ENCODE results near the gene PFAS. TPM values are rescaled to one million over a fixed set of nuclear protein-coding genes. Genes with fewer than 3 reads are reported as not detected.

Gene PFAS
- total RNA-seq, 4 donors from 2014 or later = 6.2 to 19.0 (median 15.7) TPM

- DNase-seq (ENCODE audit: low spot score in 2 of 2) = no peak
- intact Hi-C loops (cut with DNase I; ENCODE audit: low total_unique reads) = no loop called here
- 97% methylated on average over 11 of the region's 11 CpGs for WGBS, 2 donors
- no peak for TF ChIP-seq POLR2A (IDR thresholded peaks at IDR 0.05)
- TF ChIP-seq CTCF (IDR thresholded peaks at IDR 0.05) = no peak
- no peak overlapping the region for H3K4me3 ChIP-seq (ENCODE audit: low read depth, poor library complexity, severe bottlenecking)
Measured at GRCh38 chr17:8254881-8255280, 5.8 kb downstream of the PFAS start.

GRCh38 chr17:8255499-8255898 lies 6.4 kb downstream of the PFAS start:
- no peak for DNase-seq (ENCODE audit: low spot score in 2 of 2)
- H3K4me3 ChIP-seq (ENCODE audit: low read depth, poor library complexity, severe bottlenecking) = no peak overlapping the region
- 90 to 96% methylated on average over 9 of the region's 9 CpGs for WGBS, 2 donors
- TF ChIP-seq POLR2A (IDR thresholded peaks at IDR 0.05) (no peak), CTCF (IDR thresholded peaks at IDR 0.05) (no peak)
- intact Hi-C loops (cut with DNase I; ENCODE audit: low total_unique reads) = no loop called here

- intact Hi-C loops (cut with DNase I; ENCODE audit: low total_unique reads) = no loop called here
- 95 to 97% methylated on average over 7 to 10 of the region's 10 CpGs for WGBS, 2 donors
- no peak for DNase-seq (ENCODE audit: low spot score in 2 of 2)
- no peak overlapping the region for H3K4me3 ChIP-seq (ENCODE audit: low read depth, poor library complexity, severe bottlenecking)
- TF ChIP-seq CTCF (IDR thresholded peaks at IDR 0.05) = no peak
- TF ChIP-seq POLR2A (IDR thresholded peaks at IDR 0.05) = no peak
Measured at GRCh38 chr17:8256291-8256690, 7.2 kb downstream of the PFAS start.

- TF ChIP-seq CTCF (IDR thresholded peaks at IDR 0.05) (no peak), POLR2A (IDR thresholded peaks at IDR 0.05) (no peak)
- intact Hi-C loops (cut with DNase I; ENCODE audit: low total_unique reads) = no loop called here
- DNase-seq (ENCODE audit: low spot score in 2 of 2) = no peak
- WGBS, 2 donors = 95 to 100% methylated on average over 6 of the region's 6 CpGs
- no peak overlapping the region for H3K4me3 ChIP-seq (ENCODE audit: low read depth, poor library complexity, severe bottlenecking)
Measured at GRCh38 chr17:8256691-8257090, 7.6 kb downstream of the PFAS start.

- TF ChIP-seq CTCF (IDR thresholded peaks at IDR 0.05) (no peak), POLR2A (IDR thresholded peaks at IDR 0.05) (no peak)
- WGBS, 2 donors = 92 to 95% methylated on average over 5 to 8 of the region's 8 CpGs
- no peak overlapping the region for H3K4me3 ChIP-seq (ENCODE audit: low read depth, poor library complexity, severe bottlenecking)
- intact Hi-C loops (cut with DNase I; ENCODE audit: low total_unique reads) = no loop called here
- DNase-seq (ENCODE audit: low spot score in 2 of 2) = no peak
Measured at GRCh38 chr17:8257801-8258200, 8.7 kb downstream of the PFAS start.

- DNase-seq (ENCODE audit: low spot score in 2 of 2) = no peak
- TF ChIP-seq CTCF (IDR thresholded peaks at IDR 0.05) (no peak), POLR2A (IDR thresholded peaks at IDR 0.05) (no peak)
- no peak overlapping the region for H3K4me3 ChIP-seq (ENCODE audit: low read depth, poor library complexity, severe bottlenecking)
- intact Hi-C loops (cut with DNase I; ENCODE audit: low total_unique reads) = no loop called here
- 97% methylated on average over 10 of the region's 10 CpGs for WGBS, 2 donors
Measured at GRCh38 chr17:8264320-8264719, 15.2 kb downstream of the PFAS start.

All from lower leg skin (tissue), 4 donors.